Gastroesophageal sphincter (tissue), 3 donors: ENCODE data around the gene BCKDHA.

Experiments
- POLR2A ChIP-seq, 2 donors: fragments of 450-650 bp; IDR thresholded peaks; one replicate each; pipeline ENCODE4 v1.6.1; 2017; ENCODE audit warnings: antibody characterized with exemption in 2 of 2, mild to moderate bottlenecking in 2 of 2, moderate library complexity in 1 of 2
- POLR2AphosphoS5 ChIP-seq: sonication (generic); formaldehyde crosslinking; IDR thresholded peaks from one replicate; pipeline ENCODE4 v1.6.1; 2017; ENCODE audit warnings: antibody characterized with exemption
- TF ChIP-seq, protein P1 (sequence below), 4 experiments: fragments of 200-600 bp in 2 of 4; fragments of 450-650 bp in 2 of 4; sonication (generic) in 1 of 4; IDR thresholded peaks; one replicate each; pipeline ENCODE4 v1.5.1; 2017 to 2019; ENCODE audit warnings: antibody characterized with exemption in 4 of 4, mild to moderate bottlenecking in 2 of 4, moderate library complexity in 2 of 4

DNA sequence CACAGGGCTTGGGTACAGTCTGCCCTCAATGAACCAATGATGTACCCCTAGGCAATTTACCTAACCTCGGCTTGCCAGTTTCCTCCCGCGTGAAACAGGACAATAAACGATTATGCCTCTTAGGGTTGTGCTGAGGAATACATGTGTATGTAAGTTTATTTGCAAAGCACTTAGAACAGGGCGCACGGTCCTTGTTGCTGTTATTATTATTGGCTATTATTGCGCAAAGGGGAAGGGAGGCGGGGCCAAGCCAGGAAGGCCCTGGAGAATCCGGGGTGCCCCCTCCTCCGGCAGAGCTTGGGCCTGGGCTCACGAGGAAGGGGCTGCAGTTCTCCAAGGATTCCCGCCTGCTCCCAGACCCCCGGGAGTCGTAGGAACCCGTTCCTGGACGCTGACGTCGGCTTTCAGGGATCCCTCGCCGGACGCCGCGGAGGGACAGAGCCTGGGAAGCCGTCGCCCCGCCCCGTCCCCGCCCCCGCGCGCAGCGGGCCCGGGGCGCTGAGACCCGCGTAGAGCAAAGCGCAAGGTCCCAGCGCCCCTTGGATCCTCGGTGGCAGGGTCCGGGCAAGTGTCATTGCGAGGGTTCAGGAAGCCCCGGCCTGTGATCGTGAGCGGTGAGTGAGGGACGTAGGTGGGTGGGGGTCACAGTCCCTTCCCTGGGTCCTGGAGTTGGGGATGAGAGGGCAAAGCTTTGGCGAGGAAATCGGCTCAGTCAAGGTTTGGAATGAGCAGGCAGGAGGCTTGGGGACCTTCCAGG lies 21.2 kb upstream of the BCKDHA start, which contains the start of gene TMEM91:
- no peak for TF ChIP-seq POLR2AphosphoS5
- TF ChIP-seq, protein P1, sequence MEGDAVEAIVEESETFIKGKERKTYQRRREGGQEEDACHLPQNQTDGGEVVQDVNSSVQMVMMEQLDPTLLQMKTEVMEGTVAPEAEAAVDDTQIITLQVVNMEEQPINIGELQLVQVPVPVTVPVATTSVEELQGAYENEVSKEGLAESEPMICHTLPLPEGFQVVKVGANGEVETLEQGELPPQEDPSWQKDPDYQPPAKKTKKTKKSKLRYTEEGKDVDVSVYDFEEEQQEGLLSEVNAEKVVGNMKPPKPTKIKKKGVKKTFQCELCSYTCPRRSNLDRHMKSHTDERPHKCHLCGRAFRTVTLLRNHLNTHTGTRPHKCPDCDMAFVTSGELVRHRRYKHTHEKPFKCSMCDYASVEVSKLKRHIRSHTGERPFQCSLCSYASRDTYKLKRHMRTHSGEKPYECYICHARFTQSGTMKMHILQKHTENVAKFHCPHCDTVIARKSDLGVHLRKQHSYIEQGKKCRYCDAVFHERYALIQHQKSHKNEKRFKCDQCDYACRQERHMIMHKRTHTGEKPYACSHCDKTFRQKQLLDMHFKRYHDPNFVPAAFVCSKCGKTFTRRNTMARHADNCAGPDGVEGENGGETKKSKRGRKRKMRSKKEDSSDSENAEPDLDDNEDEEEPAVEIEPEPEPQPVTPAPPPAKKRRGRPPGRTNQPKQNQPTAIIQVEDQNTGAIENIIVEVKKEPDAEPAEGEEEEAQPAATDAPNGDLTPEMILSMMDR (IDR thresholded peaks at IDR 0.05), result no peak
- TF ChIP-seq POLR2A (IDR thresholded peaks at IDR 0.05), result no peak
